Measurements from ENCODE around the gene RNF144B. TPM values are rescaled to one million over a fixed set of nuclear protein-coding genes. Genes with fewer than 3 reads are reported as not detected.

The RNF144B gene
- total and polyA plus RNA-seq, 2 donors (not counting 1 experiment from before 2014, with no cell fraction given) = 3.0 to 17.0 TPM

- no peaks in the 10 kb centered on the region for H3K79me2 ChIP-seq (ENCODE audit: control insufficient read depth, insufficient read depth, low read length)
- 63% methylated on average over 1 of the region's 2 CpGs for WGBS (ENCODE audit: insufficient coverage)
- TF ChIP-seq EZH2 (IDR thresholded peaks at IDR 0.05; ENCODE audit: borderline replicate concordance, insufficient read depth, low read depth, low read length, poor library complexity, severe bottlenecking) = no peak
- TF ChIP-seq CTCF (IDR thresholded peaks at IDR 0.05) = no peak
- H3K27me3 Mint-ChIP-seq = peaks cover 3% of the 10 kb centered on the region
- no peak overlapping the region for H3K4me3 Mint-ChIP-seq
- POLR2A ChIA-PET = no interaction called here
- intact Hi-C loops (cut with micrococcal nuclease) = no loop called here
- H3K27me3 ChIP-seq (replicated peaks in 1 of 4; ENCODE audit: control extremely low read depth in 1 of 4, control insufficient read depth in 3 of 4, insufficient read depth in 4 of 4, low read length in 3 of 4) = no peaks in the 10 kb centered on the region
- CTCF ChIA-PET = interaction anchor here (2.0 kb wide), 1 partner anchor 187 kb away, joined by 9 read pairs; no protein-coding TSS in a partner anchor
- no peak overlapping the region for H3K27ac ChIP-seq (ENCODE audit: low read length in 2 of 2)
- no peaks in the 10 kb centered on the region for H3K9me3 ChIP-seq (ENCODE audit: control extremely low read depth in 1 of 3, control insufficient read depth in 2 of 3, insufficient read depth in 1 of 3, low read length in 2 of 3)
- no peaks in the 10 kb centered on the region for H3K9me3 Mint-ChIP-seq (ENCODE audit: insufficient read depth)
- peaks cover 3 to 5% of the 10 kb centered on the region in 2 donors for H3K4me1 ChIP-seq (ENCODE audit: control insufficient read depth in 2 of 2, insufficient read depth in 2 of 2, low read length in 2 of 2)
- no peaks in the 10 kb centered on the region for H3K36me3 ChIP-seq (replicated peaks in 1 of 2; ENCODE audit: control extremely low read depth in 1 of 2, control insufficient read depth in 1 of 2, extremely low read depth in 1 of 2, insufficient read depth in 2 of 2, low read length in 1 of 2)
- no peaks in the 10 kb centered on the region for H4K20me1 ChIP-seq (ENCODE audit: control insufficient read depth, insufficient read depth, low read length, poor library complexity, severe bottlenecking)
- no peak overlapping the region for H3K9ac ChIP-seq (ENCODE audit: low read length)
- peaks cover 4% of the 10 kb centered on the region for H3K4me1 Mint-ChIP-seq
- H3K4me2 ChIP-seq (replicated peaks; ENCODE audit: low read depth, low read length, poor library complexity, severe bottlenecking) = no peak overlapping the region
- H3K4me3 ChIP-seq (ENCODE audit: control extremely low read depth in 1 of 5, extremely low read depth in 1 of 5, insufficient read depth in 1 of 5, low read depth in 2 of 5, low read length in 4 of 5) = no peak overlapping the region
- DNase-seq = no peak
- no peak for ATAC-seq (ENCODE audit: low read depth)
- H3K27ac Mint-ChIP-seq = no peak overlapping the region
- no peak overlapping the region for H2AFZ ChIP-seq (ENCODE audit: insufficient read depth, low read depth, low read length, poor library complexity, severe bottlenecking)
These were observed 123.5 kb downstream of the RNF144B start for GRCh38 chr6:18510644-18511033.

GRCh38 chr6:18511211-18511610 lies 124.1 kb downstream of the RNF144B start:
- TF ChIP-seq EZH2 (IDR thresholded peaks at IDR 0.05; ENCODE audit: borderline replicate concordance, insufficient read depth, low read depth, low read length, poor library complexity, severe bottlenecking) = no peak
- TF ChIP-seq CTCF (IDR thresholded peaks at IDR 0.05) = no peak
- H3K4me3 Mint-ChIP-seq = no peak overlapping the region
- Histone ChIP-seq H3K79me2 (ENCODE audit: control insufficient read depth, insufficient read depth, low read length) (no peaks in the 10 kb centered on the region), H3K27me3 (replicated peaks in 1 of 4; ENCODE audit: control extremely low read depth in 1 of 4, control insufficient read depth in 3 of 4, insufficient read depth in 4 of 4, low read length in 3 of 4) (no peaks in the 10 kb centered on the region), H4K20me1 (ENCODE audit: control insufficient read depth, insufficient read depth, low read length, poor library complexity, severe bottlenecking) (no peaks in the 10 kb centered on the region), H2AFZ (ENCODE audit: insufficient read depth, low read depth, low read length, poor library complexity, severe bottlenecking) (no peak overlapping the region), H3K4me2 (replicated peaks; ENCODE audit: low read depth, low read length, poor library complexity, severe bottlenecking) (no peak overlapping the region), H3K27ac (ENCODE audit: low read length in 2 of 2) (no peak overlapping the region), H3K36me3 (replicated peaks in 1 of 2; ENCODE audit: control extremely low read depth in 1 of 2, control insufficient read depth in 1 of 2, extremely low read depth in 1 of 2, insufficient read depth in 2 of 2, low read length in 1 of 2) (no peaks in the 10 kb centered on the region), H3K9me3 (ENCODE audit: control extremely low read depth in 1 of 3, control insufficient read depth in 2 of 3, insufficient read depth in 1 of 3, low read length in 2 of 3) (no peaks in the 10 kb centered on the region), H3K4me3 (ENCODE audit: control extremely low read depth in 1 of 5, extremely low read depth in 1 of 5, insufficient read depth in 1 of 5, low read depth in 2 of 5, low read length in 4 of 5) (no peak overlapping the region), H3K9ac (ENCODE audit: low read length) (no peak overlapping the region), H3K4me1 (ENCODE audit: control insufficient read depth in 2 of 2, insufficient read depth in 2 of 2, low read length in 2 of 2) (peaks cover 3 to 5% of the 10 kb centered on the region in 2 donors)
- WGBS (ENCODE audit: insufficient coverage) = 93% methylated on average over 8 of the region's 8 CpGs
- DNase-seq = no peak
- intact Hi-C loops (cut with micrococcal nuclease) = no loop called here
- H3K27ac Mint-ChIP-seq = no peak overlapping the region
- no peak for ATAC-seq (ENCODE audit: low read depth)
- H3K27me3 Mint-ChIP-seq = peaks cover 3% of the 10 kb centered on the region
- CTCF ChIA-PET = no interaction called here
- no peaks in the 10 kb centered on the region for H3K9me3 Mint-ChIP-seq (ENCODE audit: insufficient read depth)
- peaks cover 4% of the 10 kb centered on the region for H3K4me1 Mint-ChIP-seq
- POLR2A ChIA-PET = no interaction called here
